HG03103 (cell line): ENCODE results near the gene PRKG1.

Experiments used
- ATAC-seq: cut with Tn5 transposase; IDR thresholded peaks from one replicate; pipeline ENCODE4 v1.9.1; 2021; ENCODE audit warnings: low read depth; ENCODE audit not compliant: unreplicated experiment

PRKG1 gene

DNA sequence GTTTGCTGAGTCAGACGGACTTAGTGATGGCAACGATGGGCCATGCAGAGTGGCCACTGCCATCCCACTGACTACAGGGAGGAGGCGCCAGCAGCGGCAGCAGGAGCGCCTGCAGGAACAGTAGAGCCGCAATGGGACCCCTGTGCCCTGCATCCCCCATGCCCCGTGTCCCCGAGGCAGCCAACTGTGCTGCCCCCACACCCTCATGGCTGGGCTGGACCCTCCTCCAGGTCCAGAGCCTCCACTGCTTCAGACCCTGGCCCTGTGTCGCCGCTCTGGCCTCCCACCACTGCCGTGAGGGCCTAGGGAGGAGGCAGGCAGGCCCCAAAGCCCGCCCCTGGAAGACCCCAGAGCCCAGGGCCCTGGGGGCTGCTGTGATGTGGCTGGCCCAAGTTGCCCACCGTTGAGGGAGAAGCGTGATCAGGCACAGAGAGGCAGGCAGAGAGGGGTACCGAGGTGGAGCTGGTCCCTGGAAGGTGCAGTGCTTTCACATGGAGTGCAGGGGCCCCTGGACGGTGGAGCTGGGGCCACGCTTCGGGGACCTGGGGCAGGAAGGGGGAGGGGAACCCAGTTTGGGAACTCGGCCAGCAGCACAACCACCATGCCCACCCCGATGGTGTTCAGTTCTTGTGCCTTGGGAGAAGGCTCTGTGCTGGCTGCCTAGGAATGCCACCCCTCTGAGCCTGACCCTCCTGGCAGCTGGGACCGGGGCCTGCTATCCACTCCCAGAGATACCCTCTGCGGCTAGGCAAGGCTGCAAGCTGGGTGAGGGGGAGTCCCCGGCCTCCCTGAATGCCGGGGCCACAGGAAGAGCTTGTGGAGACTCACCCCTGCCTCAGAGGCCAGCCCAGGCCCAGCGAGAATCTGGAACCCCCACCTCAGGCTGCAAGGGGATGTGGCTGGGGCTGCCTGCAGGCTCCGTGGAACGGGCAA lies 1272.4 kb downstream of the PRKG1 start:
- ATAC-seq, result no peak

DNA sequence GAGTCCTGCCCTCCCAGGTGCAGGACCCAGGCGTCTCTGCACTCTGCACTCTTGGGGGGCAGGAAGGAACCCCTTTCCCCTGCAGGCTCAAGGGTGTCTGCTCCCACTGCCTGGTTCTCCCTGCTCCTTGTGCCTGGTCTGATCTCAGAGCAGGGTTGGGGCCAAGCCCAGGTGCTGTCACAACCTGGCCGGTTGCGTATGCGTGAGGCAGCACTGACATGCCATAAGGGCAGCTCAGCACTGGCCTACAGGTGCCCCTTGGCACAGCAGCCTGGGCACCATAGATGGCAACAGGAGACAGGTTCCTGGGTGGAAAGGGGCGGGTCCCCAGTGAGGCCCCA lies 1273.0 kb downstream of the PRKG1 start:
- no peak for ATAC-seq
